Measurements from ENCODE around the gene PDP2. TPM values are rescaled to one million over a fixed set of nuclear protein-coding genes. Genes with fewer than 3 reads are reported as not detected.

PDP2 gene
- total and polyA plus RNA-seq, 2 of the 4 experiments (the other 2 are of a cell fraction) = 5.3 to 16.8 TPM

DNA sequence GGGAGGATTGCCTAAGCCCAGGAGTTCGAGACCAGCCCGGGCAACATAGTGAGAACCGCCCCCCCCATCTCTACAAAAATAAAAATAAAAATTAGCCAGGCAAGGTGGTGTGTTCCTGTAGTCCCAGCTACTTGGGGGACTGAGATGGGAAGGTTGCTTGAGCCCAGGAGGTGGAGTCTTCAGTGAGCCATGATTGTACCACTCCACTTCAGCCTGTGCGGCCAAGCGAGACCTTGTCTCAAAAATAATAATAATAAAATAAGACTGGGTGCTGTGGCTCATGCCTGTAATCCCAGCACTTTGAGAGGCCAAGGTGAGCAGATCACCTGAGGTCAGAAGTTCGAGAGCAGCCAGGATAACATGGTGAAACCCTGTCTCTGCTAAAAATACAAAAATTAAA lies 11.5 kb downstream of the PDP2 start:
- H3K27me3 ChIP-seq (ENCODE audit: control insufficient read depth, insufficient read depth, low read length) = no peaks in the 10 kb centered on the region
- POLR2A ChIA-PET (ENCODE audit: unreplicated experiment) = no interaction called here
- H3K4me1 ChIP-seq (ENCODE audit: control insufficient read depth, insufficient read depth, low read length) = peaks cover 3% of the 10 kb centered on the region; the same call in 1 of the 2 replicates
- no peak overlapping the region for H3K23ac ChIP-seq (ENCODE audit: low read depth, low read length)
- H2AK9ac ChIP-seq (replicated peaks; ENCODE audit: low read depth, low read length, poor library complexity) = no peak overlapping the region
- H4K8ac ChIP-seq (ENCODE audit: low read depth in 2 of 2, low read length in 2 of 2) = no peak overlapping the region
- intact Hi-C loops (cut with micrococcal nuclease) (loop anchor here (10.0 kb wide), 1 partner anchor 263 kb away; the partner anchor contains the start of genes B3GNT9, FBXL8 and TRADD), in situ Hi-C loops (cut with MboI; ENCODE audit: low sequenced_read_pairs) (no loop called here), dilution Hi-C loops (cut with HindIII; ENCODE audit: low sequenced_read_pairs, unreplicated experiment) (no loop called here)
- H2BK20ac ChIP-seq (ENCODE audit: low read depth, low read length) = no peak overlapping the region
- H3K9me1 ChIP-seq (ENCODE audit: insufficient read depth, low read length) = 0 out of 2 replicates have a peak, but pooled peaks cover 2% of the 10 kb centered on the region
- BruUV-seq (replicated peaks) = no TSS peak
- no peak overlapping the region for H3K18ac ChIP-seq (ENCODE audit: low read depth, low read length)
- no peak overlapping the region for H3K14ac ChIP-seq (replicated peaks; ENCODE audit: low read depth, low read length)
- no peak overlapping the region for H3K4ac ChIP-seq (ENCODE audit: low read depth, low read length)
- no peak overlapping the region for H2AK5ac ChIP-seq (ENCODE audit: low read depth, low read length)
- H3K4me3 ChIP-seq (ENCODE audit: insufficient read depth, low read depth, low read length) = no peak overlapping the region
- TF ChIP-seq FOS (IDR thresholded peaks at IDR 0.05; ENCODE audit: low read depth, low read length) (no peak), RAD21 (IDR thresholded peaks at IDR 0.05; ENCODE audit: low read length) (no peak), SMC3 (IDR thresholded peaks at IDR 0.05; ENCODE audit: low read depth, low read length) (no peak), MXI1 (IDR thresholded peaks at IDR 0.05; ENCODE audit: borderline replicate concordance, low read depth, low read length) (no peak), CEBPB (IDR thresholded peaks at IDR 0.05; ENCODE audit: low read depth, low read length) (no peak), NFE2L2 (IDR thresholded peaks at IDR 0.05; ENCODE audit: low read depth, low read length) (no peak), POLR2A (IDR thresholded peaks at IDR 0.05; ENCODE audit: low read depth, low read length) (no peak), CHD1 (IDR thresholded peaks at IDR 0.05; ENCODE audit: low read depth, low read length) (no peak), RCOR1 (IDR thresholded peaks at IDR 0.05; ENCODE audit: insufficient replicate concordance, low read length) (no peak), MAZ (IDR thresholded peaks at IDR 0.05; ENCODE audit: borderline replicate concordance, low read depth, low read length) (no peak), MAFK (IDR thresholded peaks at IDR 0.05; ENCODE audit: low read depth, low read length) (no peak), RFX5 (IDR thresholded peaks at IDR 0.05; ENCODE audit: low read depth, low read length) (no peak), BHLHE40 (IDR thresholded peaks at IDR 0.05; ENCODE audit: low read depth, low read length) (no peak)
- TF ChIP-seq, protein P1, sequence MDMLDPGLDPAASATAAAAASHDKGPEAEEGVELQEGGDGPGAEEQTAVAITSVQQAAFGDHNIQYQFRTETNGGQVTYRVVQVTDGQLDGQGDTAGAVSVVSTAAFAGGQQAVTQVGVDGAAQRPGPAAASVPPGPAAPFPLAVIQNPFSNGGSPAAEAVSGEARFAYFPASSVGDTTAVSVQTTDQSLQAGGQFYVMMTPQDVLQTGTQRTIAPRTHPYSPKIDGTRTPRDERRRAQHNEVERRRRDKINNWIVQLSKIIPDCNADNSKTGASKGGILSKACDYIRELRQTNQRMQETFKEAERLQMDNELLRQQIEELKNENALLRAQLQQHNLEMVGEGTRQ (IDR thresholded peaks at IDR 0.05; ENCODE audit: low read depth, low read length) = no peak
- TF ChIP-seq, protein P2, sequence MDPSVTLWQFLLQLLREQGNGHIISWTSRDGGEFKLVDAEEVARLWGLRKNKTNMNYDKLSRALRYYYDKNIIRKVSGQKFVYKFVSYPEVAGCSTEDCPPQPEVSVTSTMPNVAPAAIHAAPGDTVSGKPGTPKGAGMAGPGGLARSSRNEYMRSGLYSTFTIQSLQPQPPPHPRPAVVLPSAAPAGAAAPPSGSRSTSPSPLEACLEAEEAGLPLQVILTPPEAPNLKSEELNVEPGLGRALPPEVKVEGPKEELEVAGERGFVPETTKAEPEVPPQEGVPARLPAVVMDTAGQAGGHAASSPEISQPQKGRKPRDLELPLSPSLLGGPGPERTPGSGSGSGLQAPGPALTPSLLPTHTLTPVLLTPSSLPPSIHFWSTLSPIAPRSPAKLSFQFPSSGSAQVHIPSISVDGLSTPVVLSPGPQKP (IDR thresholded peaks at IDR 0.05; ENCODE audit: borderline replicate concordance, low read depth, low read length) = no peak
- TF ChIP-seq, protein P3, sequence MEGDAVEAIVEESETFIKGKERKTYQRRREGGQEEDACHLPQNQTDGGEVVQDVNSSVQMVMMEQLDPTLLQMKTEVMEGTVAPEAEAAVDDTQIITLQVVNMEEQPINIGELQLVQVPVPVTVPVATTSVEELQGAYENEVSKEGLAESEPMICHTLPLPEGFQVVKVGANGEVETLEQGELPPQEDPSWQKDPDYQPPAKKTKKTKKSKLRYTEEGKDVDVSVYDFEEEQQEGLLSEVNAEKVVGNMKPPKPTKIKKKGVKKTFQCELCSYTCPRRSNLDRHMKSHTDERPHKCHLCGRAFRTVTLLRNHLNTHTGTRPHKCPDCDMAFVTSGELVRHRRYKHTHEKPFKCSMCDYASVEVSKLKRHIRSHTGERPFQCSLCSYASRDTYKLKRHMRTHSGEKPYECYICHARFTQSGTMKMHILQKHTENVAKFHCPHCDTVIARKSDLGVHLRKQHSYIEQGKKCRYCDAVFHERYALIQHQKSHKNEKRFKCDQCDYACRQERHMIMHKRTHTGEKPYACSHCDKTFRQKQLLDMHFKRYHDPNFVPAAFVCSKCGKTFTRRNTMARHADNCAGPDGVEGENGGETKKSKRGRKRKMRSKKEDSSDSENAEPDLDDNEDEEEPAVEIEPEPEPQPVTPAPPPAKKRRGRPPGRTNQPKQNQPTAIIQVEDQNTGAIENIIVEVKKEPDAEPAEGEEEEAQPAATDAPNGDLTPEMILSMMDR (conservative IDR thresholded peaks at IDR 0.05; ENCODE audit: low read depth, low read length) = no peak
- peaks cover 0 to 3% of the 10 kb centered on the region in 2 experiments; a peak in 2 of 4 replicates for H3K79me1 ChIP-seq (ENCODE audit: low read depth in 1 of 2, low read length in 2 of 2)
- no peak overlapping the region for H2BK15ac ChIP-seq (ENCODE audit: low read depth, low read length)
- no peak overlapping the region for H2BK5ac ChIP-seq (ENCODE audit: low read depth, low read length, poor library complexity, severe bottlenecking)
- no peak overlapping the region for H4K91ac ChIP-seq (ENCODE audit: insufficient read depth, low read depth, low read length)
- H3K27ac ChIP-seq (ENCODE audit: insufficient read depth, low read length) = no peak overlapping the region
- no peak overlapping the region for H3K56ac ChIP-seq (ENCODE audit: extremely low read depth, insufficient read depth, low read length)
- peaks cover 6% of the 10 kb centered on the region; the same call in 1 of the 2 replicates for H3K36me3 ChIP-seq (ENCODE audit: control insufficient read depth, insufficient read depth, low read length)
- no CpG with 5 or more reads among the region's 6 CpGs for WGBS, 2 experiments (ENCODE audit: extremely low coverage in 2 of 2, insufficient read length in 1 of 2)
- H4K5ac ChIP-seq (ENCODE audit: low read depth, low read length) = no peak overlapping the region
- ATAC-seq (ENCODE audit: low read depth) (no peak), DNase-seq (no peak)
- H3K9ac ChIP-seq (ENCODE audit: low read depth, low read length) = no peak overlapping the region
- CTCF ChIA-PET = no interaction called here
- H2BK120ac ChIP-seq (ENCODE audit: low read depth, low read length) = no peak overlapping the region
- no peak overlapping the region for H2AFZ ChIP-seq (replicated peaks; ENCODE audit: low read length, poor library complexity)
- H3K9me3 ChIP-seq (ENCODE audit: control insufficient read depth, insufficient read depth, low read length) = no peaks in the 10 kb centered on the region
- H4K20me1 ChIP-seq (ENCODE audit: insufficient read depth, low read length) = peaks cover 1% of the 10 kb centered on the region; the same call in 1 of the 2 replicates
- no peak overlapping the region for H3K4me2 ChIP-seq (ENCODE audit: low read depth, low read length)
